Purkinje cell (primary cell): ENCODE results near the gene KCNK13. TPM values are rescaled to one million over a fixed set of nuclear protein-coding genes. Genes with fewer than 3 reads are reported as not detected.

Experiments
- polyA plus RNA-seq: library from polyadenylated mRNA; unstranded; fragments of >200 nt; fragmentation: Nextera tagmentation; gene quantifications from 2 replicates; pipeline ENCODE4 v1.2.1, GENCODE V29; 2014

The KCNK13 gene
- 0.59 and 1.0 TPM in 2 replicates for polyA plus RNA-seq

DNA sequence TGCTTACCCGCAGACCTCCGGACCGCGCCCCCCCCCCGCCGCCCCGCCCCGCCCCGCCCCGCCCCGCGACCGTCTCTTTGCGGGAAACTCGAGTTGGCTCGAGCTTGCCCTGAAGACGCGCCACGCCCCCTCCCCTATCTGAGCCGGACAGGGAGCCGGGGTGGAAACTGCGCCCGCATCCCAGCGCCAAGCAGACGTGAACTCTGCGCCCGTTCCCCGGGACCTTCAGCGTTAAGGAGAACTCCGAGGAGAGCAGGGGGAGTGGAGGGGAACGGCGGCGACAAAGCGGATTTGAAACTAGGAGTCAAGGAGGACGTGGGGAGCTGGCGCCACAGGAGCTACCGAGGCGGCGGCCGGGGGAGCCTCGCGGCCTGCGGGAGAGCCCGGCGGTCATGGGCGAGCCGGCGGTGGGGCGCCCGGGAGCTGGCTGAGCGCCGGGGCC is at the start of gene KCNK13:
KCNK13 (plus strand) TSS at position 310 of the 442 bp plus-strand sequence. CDS start 212 bp downstream, outside the sequence.

Other genes with a start within 250 kb of the KCNK13 start
- gene EFCAB11, start 107.3 kb upstream of the KCNK13 start, polyA plus RNA-seq = 19.8 and 19.9 TPM in 2 replicates
- gene TDP1, start 106.1 kb upstream of the KCNK13 start, polyA plus RNA-seq = 3.1 and 3.7 TPM in 2 replicates
- 204 and 265 TPM in 2 replicates for gene PSMC1, start 194.6 kb downstream of the KCNK13 start, polyA plus RNA-seq